Inferior parietal cortex (tissue), 1 donor: ENCODE results near the gene GRIK3.

Experiments used
- DNase-seq: peaks from one replicate; pipeline ENCODE4 v3.0.0-alpha.2; 2016; ENCODE audit errors: extremely low spot score

GRIK3 gene

GRCh38 chr1:36765785-36766300 is 268.5 kb downstream of the GRIK3 start:
- DNase-seq: no peak

- no peak for DNase-seq
Measured at GRCh38 chr1:36764798-36765197, 269.5 kb downstream of the GRIK3 start.

- DNase-seq: no peak
Measured at GRCh38 chr1:36763771-36764170, 270.5 kb downstream of the GRIK3 start.

- DNase-seq: no peak
Measured at GRCh38 chr1:36762174-36762573, 272.1 kb downstream of the GRIK3 start.

GRCh38 chr1:36761113-36761512 is 273.2 kb downstream of the GRIK3 start:
- DNase-seq: no peak

GRCh38 chr1:36760081-36760480 is 274.2 kb downstream of the GRIK3 start:
- no peak for DNase-seq

- no peak for DNase-seq
Measured at GRCh38 chr1:36759355-36759754, 275.0 kb downstream of the GRIK3 start.

- no peak for DNase-seq
Measured at GRCh38 chr1:36755303-36756230, 278.7 kb downstream of the GRIK3 start.

GRCh38 chr1:36754366-36754765 is 279.9 kb downstream of the GRIK3 start:
- DNase-seq: no peak

- no peak for DNase-seq
Measured at GRCh38 chr1:36753451-36753850, 280.9 kb downstream of the GRIK3 start.

GRCh38 chr1:36752891-36753361 is 281.4 kb downstream of the GRIK3 start:
- no peak for DNase-seq

GRCh38 chr1:36752431-36752830 is 281.9 kb downstream of the GRIK3 start:
- DNase-seq: no peak

- DNase-seq: no peak
Measured at GRCh38 chr1:36751525-36751924, 282.8 kb downstream of the GRIK3 start.

GRCh38 chr1:36748466-36748865 is 285.8 kb downstream of the GRIK3 start:
- no peak for DNase-seq
